ENCODE data around the gene TLR10.

DNA sequence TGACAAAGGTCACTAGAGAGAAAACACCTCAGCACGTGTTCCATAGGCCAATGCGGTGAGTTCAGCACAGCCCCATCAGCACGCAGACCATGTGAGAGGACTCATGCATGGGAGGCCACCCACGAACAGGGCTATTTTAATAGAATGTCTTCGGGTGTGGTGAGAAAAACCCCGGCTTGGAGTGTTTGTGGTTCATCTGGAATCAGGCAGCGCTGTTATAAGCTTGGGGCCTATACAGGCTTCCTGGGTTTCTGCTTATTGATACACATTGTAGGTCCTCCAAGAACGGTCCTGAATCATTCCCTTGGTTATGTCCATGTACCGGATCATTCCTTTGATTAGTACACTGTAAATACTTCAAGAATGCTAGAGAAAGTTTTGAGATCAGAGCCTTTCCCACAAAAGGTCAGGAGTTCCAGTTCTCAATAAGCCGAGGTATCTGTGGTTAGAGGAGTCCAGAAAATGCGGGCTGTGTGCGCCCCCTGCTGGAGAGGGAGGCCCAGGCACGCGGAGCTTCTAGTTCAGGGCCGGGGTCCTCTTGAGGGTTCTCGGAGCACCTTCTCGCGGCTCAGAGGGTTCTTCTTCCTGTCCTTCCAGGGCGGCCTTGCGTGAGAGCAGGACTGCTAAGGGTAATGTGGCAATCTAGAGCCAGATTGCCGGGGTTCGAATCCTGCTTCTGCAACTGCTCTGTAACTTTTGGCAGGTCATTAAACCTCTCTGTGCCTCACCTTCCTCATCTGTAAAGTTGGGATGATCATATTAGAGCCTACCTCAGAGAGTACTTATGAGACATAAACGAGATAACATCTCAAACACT is 51.8 kb downstream of the TLR10 start:
- TF ChIP-seq, protein P1, sequence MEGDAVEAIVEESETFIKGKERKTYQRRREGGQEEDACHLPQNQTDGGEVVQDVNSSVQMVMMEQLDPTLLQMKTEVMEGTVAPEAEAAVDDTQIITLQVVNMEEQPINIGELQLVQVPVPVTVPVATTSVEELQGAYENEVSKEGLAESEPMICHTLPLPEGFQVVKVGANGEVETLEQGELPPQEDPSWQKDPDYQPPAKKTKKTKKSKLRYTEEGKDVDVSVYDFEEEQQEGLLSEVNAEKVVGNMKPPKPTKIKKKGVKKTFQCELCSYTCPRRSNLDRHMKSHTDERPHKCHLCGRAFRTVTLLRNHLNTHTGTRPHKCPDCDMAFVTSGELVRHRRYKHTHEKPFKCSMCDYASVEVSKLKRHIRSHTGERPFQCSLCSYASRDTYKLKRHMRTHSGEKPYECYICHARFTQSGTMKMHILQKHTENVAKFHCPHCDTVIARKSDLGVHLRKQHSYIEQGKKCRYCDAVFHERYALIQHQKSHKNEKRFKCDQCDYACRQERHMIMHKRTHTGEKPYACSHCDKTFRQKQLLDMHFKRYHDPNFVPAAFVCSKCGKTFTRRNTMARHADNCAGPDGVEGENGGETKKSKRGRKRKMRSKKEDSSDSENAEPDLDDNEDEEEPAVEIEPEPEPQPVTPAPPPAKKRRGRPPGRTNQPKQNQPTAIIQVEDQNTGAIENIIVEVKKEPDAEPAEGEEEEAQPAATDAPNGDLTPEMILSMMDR (IDR thresholded peaks at IDR 0.05) = peak; percentile 88 to 98 (median 94)
- no peak for TF ChIP-seq POLR2A (IDR thresholded peaks at IDR 0.05)

All from esophagus squamous epithelium (tissue), 4 donors.